K562 (cell line): ENCODE measurements around the gene TUBD1. TPM values are rescaled to one million over a fixed set of nuclear protein-coding genes. Genes with fewer than 3 reads are reported as not detected.

ENCODE experiments used
- ASH1L ChIP-seq: fragments of 450-650 bp; IDR thresholded peaks from 2 replicates; pipeline ENCODE4 v1.6.1; 2018; ENCODE audit warnings: borderline replicate concordance, mild to moderate bottlenecking, low read depth; ENCODE audit not compliant: partially characterized antibody
- ATF1 ChIP-seq, 2 experiments: fragments of 450-650 bp in 1 of 2; IDR thresholded peaks; 2 replicates each; pipeline ENCODE4 v1.6.1; 2016; ENCODE audit warnings: missing compliant biosample characterization in 1 of 2, missing genetic modification characterization in 1 of 2
- BRF1 ChIP-seq: IDR thresholded peaks from 3 replicates; pipeline ENCODE4 v1.6.1; 2011; ENCODE audit warnings: borderline replicate concordance, mild to moderate bottlenecking; ENCODE audit not compliant: insufficient read length; ENCODE audit errors: extremely low read depth
- GMEB1 ChIP-seq: fragments of 250-450 bp; sonication (Bioruptor Pico); IDR thresholded peaks from 2 replicates; pipeline ENCODE4 v1.4.0; 2020; ENCODE audit warnings: mild to moderate bottlenecking
- GTF2E2 ChIP-seq: fragments of 200-800 bp; sonication (Bioruptor generic); IDR thresholded peaks from 2 replicates; pipeline ENCODE4 v1.6.1; 2016; ENCODE audit warnings: missing genetic modification characterization, missing compliant biosample characterization
- KDM5B ChIP-seq: fragments of 200-600 bp; sonication (generic); IDR thresholded peaks from 2 replicates; pipeline ENCODE4 v1.6.1; 2012; ENCODE audit warnings: low read depth, mild to moderate bottlenecking, moderate library complexity, low read length, control low read depth, inconsistent platforms; ENCODE audit not compliant: insufficient replicate concordance
- LARP7 ChIP-seq: fragments of 450-650 bp; IDR thresholded peaks from 2 replicates; pipeline ENCODE4 v1.6.1; 2016
- MAZ ChIP-seq, 2 experiments: fragments of 450-650 bp in 1 of 2; sonication (generic) in 1 of 2; formaldehyde crosslinking; IDR thresholded peaks in 1 of 2; conservative IDR thresholded peaks in 1 of 2; 2 replicates each; pipeline versions ENCODE4 v1.4.0 to v1.5.0; 2020; ENCODE audit warnings: mild to moderate bottlenecking in 1 of 2, missing genetic modification reagents in 1 of 2
- MECOM ChIP-seq: fragments of 250-450 bp; sonication (Bioruptor Pico); IDR thresholded peaks from 2 replicates; pipeline ENCODE4 v1.8.0; 2022; ENCODE audit warnings: inconsistent platforms
- NBN ChIP-seq: fragments of 450-650 bp; IDR thresholded peaks from 2 replicates; pipeline ENCODE4 v1.6.1; 2016; ENCODE audit warnings: low read depth, mild to moderate bottlenecking
- NFYB ChIP-seq: IDR thresholded peaks from 2 replicates; pipeline ENCODE4 v1.6.1; 2011; ENCODE audit warnings: mild to moderate bottlenecking, moderate library complexity; ENCODE audit not compliant: insufficient read length; ENCODE audit errors: extremely low read depth
- NR0B1 ChIP-seq: fragments of 450-650 bp; IDR thresholded peaks from one replicate; pipeline ENCODE4 v1.6.1; 2018; ENCODE audit warnings: mild to moderate bottlenecking, moderate library complexity; ENCODE audit not compliant: partially characterized antibody
- PHB2 ChIP-seq: fragments of 450-650 bp; IDR thresholded peaks from 2 replicates; pipeline ENCODE4 v1.6.1; 2017; ENCODE audit warnings: low read depth
- SREBF2 ChIP-seq: sonication (generic); formaldehyde crosslinking; IDR thresholded peaks from 2 replicates; pipeline ENCODE4 v1.4.0; 2020; ENCODE audit warnings: mild to moderate bottlenecking, missing genetic modification reagents
- TCF3 ChIP-seq: sonication (generic); formaldehyde crosslinking; IDR thresholded peaks from 2 replicates; pipeline ENCODE4 v1.4.0; 2020; ENCODE audit warnings: mild to moderate bottlenecking, missing genetic modification reagents
- USF1 ChIP-seq: sonication (generic); formaldehyde crosslinking; IDR thresholded peaks from 2 replicates; pipeline ENCODE4 v1.9.0; 2022; ENCODE audit warnings: mild to moderate bottlenecking, missing genetic modification reagents
- ZFP1 ChIP-seq: fragments of 450-650 bp; formaldehyde crosslinking; IDR thresholded peaks from 2 replicates; pipeline ENCODE4 v1.4.0; 2020; ENCODE audit warnings: mild to moderate bottlenecking, mixed read lengths
- ZNF165 ChIP-seq: fragments of 250-450 bp; sonication (Bioruptor Pico); IDR thresholded peaks from 2 replicates; pipeline ENCODE4 v1.4.0; 2020; ENCODE audit warnings: borderline replicate concordance
- ZNF507 ChIP-seq: conservative IDR thresholded peaks from 2 replicates; pipeline ENCODE4 v1.6.1; 2017; ENCODE audit warnings: missing genetic modification characterization, missing compliant biosample characterization
- ZNF561 ChIP-seq: fragments of 450-650 bp; formaldehyde crosslinking; conservative IDR thresholded peaks from 2 replicates; pipeline ENCODE4 v1.4.0; 2020; ENCODE audit warnings: mild to moderate bottlenecking, moderate library complexity
- ZSCAN29 ChIP-seq: fragments of 450-650 bp; IDR thresholded peaks from 2 replicates; pipeline ENCODE4 v1.6.1; 2017
- polyA plus RNA-seq, 8 experiments: library from polyadenylated mRNA; depleted of rRNA in 4 of 8; stranded (reverse) in 5 of 8; unstranded in 3 of 8; fragments of >200 nt; fragmentation: Nextera tagmentation in 2 of 8; fragmentation: Illumina TruSeq in 1 of 8; extraction: Ambion mirVana in 2 of 8; extraction: Trizol in 1 of 8; gene quantifications; 2 replicates each; pipeline versions ENCODE4 v1.2.1 to v1.2.3, GENCODE V29; 2011 to 2014; ENCODE audit warnings: inconsistent platforms in 1 of 8, missing spikeins in 1 of 8
- total RNA-seq, 7 experiments: library from RNA; depleted of rRNA in 6 of 7; stranded (reverse); fragments of >200 nt in 6 of 7; fragmentation: Illumina TruSeq in 2 of 7; extraction: Trizol in 2 of 7; gene quantifications; 2 replicates each; pipeline versions ENCODE4 v1.2.1 to v1.2.3, GENCODE V29; 2011 to 2021; ENCODE audit warnings: low replicate concordance in 1 of 7

TUBD1 gene
- total and polyA plus RNA-seq, 9 of the 15 experiments (the other 6 are each of a cell fraction or from before 2014, with no cell fraction given) = 10.8 to 35.3 (median 17.9) TPM

GRCh38 chr17:59838052-59838916 is 54.5 kb downstream of the TUBD1 start (continued):
- TF ChIP-seq GMEB1 (CRISPR knock-in tag) (no peak), KDM5B (peak; percentile 22), NBN (peak; percentile 53; the same call in 1 of the 2 replicates), BRF1 (no peak), TCF3 (CRISPR knock-in tag) (no peak), ZNF561 (CRISPR knock-in tag) (no peak), ASH1L (no peak), NFYB (no peak), ZNF507 (tag) (no peak), MAZ (CRISPR knock-in tag; conservative IDR thresholded peaks at IDR 0.05 in 1 of 2, IDR thresholded peaks at IDR 0.05 in 1 of 2) (no peak; a peak in 1 of 4 replicates), ZFP1 (CRISPR knock-in tag) (no peak), ZNF165 (CRISPR knock-in tag) (no peak), PHB2 (no peak), ATF1 (CRISPR knock-in tag; IDR thresholded peaks at IDR 0.05) (no peak), ATF1 (tag; IDR thresholded peaks at IDR 0.05) (no peak), NR0B1 (no peak), USF1 (CRISPR knock-in tag) (no peak), LARP7 (peak; percentile 96), SREBF2 (CRISPR knock-in tag) (no peak), ZSCAN29 (peak; percentile 22; the same call in 1 of the 2 replicates), GTF2E2 (tag) (peak; percentile 93), MECOM (CRISPR knock-in tag) (no peak)
